Nephron progenitor cell (in vitro differentiated cells): ENCODE data around the gene FAM110D.

Experiments used
- DNase-seq: peaks from one replicate; pipeline ENCODE4 v3.0.0; 2021
- H3K27ac Mint-ChIP-seq: 2 replicates; pipeline ENCODE4 v1.8.0; 2021; ENCODE audit warnings: mild to moderate bottlenecking, moderate library complexity, mixed read lengths
- H3K27me3 Mint-ChIP-seq: 2 replicates; pipeline ENCODE4 v1.8.0; 2021; ENCODE audit warnings: mild to moderate bottlenecking, low read depth, mixed read lengths; ENCODE audit not compliant: poor library complexity
- H3K36me3 Mint-ChIP-seq: 2 replicates; pipeline ENCODE4 v1.8.0; 2021; ENCODE audit warnings: low read depth, mixed read lengths
- H3K4me1 Mint-ChIP-seq: 2 replicates; pipeline ENCODE4 v1.8.0; 2021; ENCODE audit warnings: mixed read lengths
- H3K4me3 Mint-ChIP-seq: 2 replicates; pipeline ENCODE4 v1.8.0; 2021; ENCODE audit warnings: mild to moderate bottlenecking, moderate library complexity, mixed read lengths
- H3K9me3 Mint-ChIP-seq: 2 replicates; pipeline ENCODE4 v1.8.0; 2021; ENCODE audit warnings: mild to moderate bottlenecking, moderate library complexity, mixed read lengths
- CTCF ChIP-seq: fragments of 200-600 bp; sonication (generic); IDR thresholded peaks from 2 replicates; pipeline ENCODE4 v1.5.0; 2021; ENCODE audit warnings: antibody characterized with exemption

FAM110D gene

GRCh38 chr1:26154750-26155149 lies 4.1 kb upstream of the FAM110D start:
- Mint-ChIP-seq H3K27ac (no peak overlapping the region), H3K36me3 (no peaks in the 10 kb centered on the region)

GRCh38 chr1:26155370-26156284 lies 3.3 kb upstream of the FAM110D start:
- DNase-seq, result no peak
- Mint-ChIP-seq H3K36me3 (no peaks in the 10 kb centered on the region), H3K4me3 (peak overlapping the region; percentile 64)

More at GRCh38 chr1:26154750-26155149, 4.1 kb upstream of the FAM110D start:
- H3K4me1 Mint-ChIP-seq, result peaks cover 65% of the 10 kb centered on the region
- H3K4me3 Mint-ChIP-seq, result peak overlapping the region; percentile 64
- no peaks in the 10 kb centered on the region for H3K9me3 Mint-ChIP-seq
- no peak for DNase-seq
- no peak for TF ChIP-seq CTCF
- peaks cover 9% of the 10 kb centered on the region for H3K27me3 Mint-ChIP-seq

DNA sequence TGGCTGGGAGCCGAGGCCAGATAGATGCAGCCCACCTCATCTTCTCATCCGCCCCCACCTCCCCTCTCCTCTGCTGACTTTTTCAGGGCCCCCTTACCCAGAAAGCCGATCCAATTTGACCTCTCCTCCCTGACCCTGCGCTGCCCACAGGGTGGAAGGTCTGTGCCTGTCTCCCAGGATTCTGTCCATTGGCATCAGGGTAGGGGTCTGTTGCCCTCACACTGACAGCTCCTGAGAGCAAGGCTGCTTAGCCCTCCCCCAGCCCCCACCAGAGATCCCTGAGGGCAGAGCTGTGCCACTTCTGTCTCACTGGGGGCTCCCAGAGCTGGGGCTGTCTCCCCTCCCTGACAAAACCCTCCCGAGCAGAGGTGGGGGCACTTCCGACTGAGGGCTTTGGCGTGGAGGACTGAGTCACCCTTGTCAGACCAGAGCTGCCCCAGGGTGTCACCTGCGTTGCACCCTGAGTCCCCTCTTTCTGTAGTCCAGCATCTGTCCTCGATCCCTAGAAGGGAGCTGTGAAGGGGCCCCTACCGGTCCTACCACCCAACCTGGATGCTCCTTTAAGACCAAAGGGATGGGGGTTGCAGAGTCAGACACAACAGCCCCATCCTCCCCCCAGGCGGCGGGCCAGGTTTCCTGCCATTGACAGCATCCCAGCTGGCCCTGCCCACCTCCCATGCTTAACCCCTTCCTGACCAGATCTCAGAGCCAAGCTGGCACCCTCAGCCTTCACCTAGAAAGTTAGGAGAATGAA lies 2.4 kb upstream of the FAM110D start:
- no peaks in the 10 kb centered on the region for H3K9me3 Mint-ChIP-seq
- H3K36me3 Mint-ChIP-seq, result no peaks in the 10 kb centered on the region
- peaks cover 70% of the 10 kb centered on the region for H3K4me1 Mint-ChIP-seq
- DNase-seq, result peak; percentile 40
- H3K27ac Mint-ChIP-seq, result no peak overlapping the region
- peak overlapping the region; percentile 47 for H3K4me3 Mint-ChIP-seq
- no peak for TF ChIP-seq CTCF
- H3K27me3 Mint-ChIP-seq, result no peaks in the 10 kb centered on the region

More at GRCh38 chr1:26155370-26156284, 3.3 kb upstream of the FAM110D start:
- H3K27me3 Mint-ChIP-seq, result peaks cover 5% of the 10 kb centered on the region
- TF ChIP-seq CTCF, result no peak
- H3K4me1 Mint-ChIP-seq, result peaks cover 68% of the 10 kb centered on the region
- H3K27ac Mint-ChIP-seq, result peak overlapping the region; percentile 36
- no peaks in the 10 kb centered on the region for H3K9me3 Mint-ChIP-seq

DNA sequence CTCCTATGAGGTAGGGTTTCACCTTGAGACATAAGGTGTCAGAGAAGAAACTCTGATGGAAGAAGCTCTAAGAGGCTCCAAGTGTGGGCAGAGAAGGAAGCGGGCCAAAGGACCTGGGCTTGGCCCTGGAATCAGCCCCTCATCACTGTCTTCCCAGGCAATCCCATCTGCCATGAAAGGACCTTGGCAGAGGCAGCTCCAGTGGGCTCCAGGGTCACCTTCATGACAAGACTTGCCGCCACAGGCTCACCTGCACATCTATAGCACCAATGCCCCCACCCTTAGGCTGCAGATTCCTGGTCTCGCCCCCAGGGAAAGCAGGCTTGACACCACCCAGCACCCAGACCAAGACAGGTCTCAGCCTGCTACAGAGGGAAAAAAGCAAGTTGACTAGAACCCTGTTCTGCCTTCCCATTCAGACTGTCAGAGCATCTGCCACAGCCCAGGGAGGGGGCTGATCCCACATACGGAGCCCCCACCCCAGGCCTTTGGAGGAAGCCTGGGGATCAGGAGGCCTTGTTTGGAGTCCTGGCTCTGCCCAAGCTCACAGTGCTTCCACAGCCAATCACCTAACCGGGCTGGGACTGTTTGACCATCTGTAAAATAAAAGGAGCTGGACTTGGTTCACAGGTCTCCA lies 490 bp upstream of the FAM110D start:
- DNase-seq, result no peak
- TF ChIP-seq CTCF, result no peak
- Mint-ChIP-seq H3K9me3 (no peaks in the 10 kb centered on the region), H3K4me3 (peak overlapping the region; percentile 62), H3K36me3 (no peaks in the 10 kb centered on the region), H3K27ac (peak overlapping the region; percentile 83), H3K27me3 (peaks cover 12% of the 10 kb centered on the region), H3K4me1 (peaks cover 73% of the 10 kb centered on the region)

DNA sequence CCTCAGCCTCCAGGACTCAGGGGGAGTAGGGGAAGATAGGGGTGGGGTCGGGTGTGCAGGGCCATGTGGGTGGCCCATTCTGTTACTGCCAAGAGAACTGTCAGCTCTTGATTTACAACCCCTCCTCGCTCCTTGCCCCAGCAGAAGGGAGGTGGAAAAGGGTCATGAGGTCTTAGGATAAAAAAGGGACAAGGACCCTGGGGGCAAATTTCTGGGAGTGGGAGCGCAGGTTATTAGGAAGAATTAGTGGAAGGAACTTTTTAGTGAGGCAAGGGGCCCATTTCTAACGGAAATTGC lies 812 bp downstream of the FAM110D start:
- Mint-ChIP-seq H3K4me3 (peak overlapping the region; percentile 62), H3K9me3 (no peaks in the 10 kb centered on the region), H3K27me3 (peaks cover 17% of the 10 kb centered on the region), H3K27ac (peak overlapping the region; percentile 13), H3K36me3 (no peaks in the 10 kb centered on the region), H3K4me1 (peaks cover 65% of the 10 kb centered on the region)
- no peak for TF ChIP-seq CTCF
- peak; percentile 60 for DNase-seq
